HL-60 (cell line): ENCODE data around the gene NTN1.

Experiments
- DNase-seq, 2 experiments: peaks; one replicate each; pipeline ENCODE4 v3.0.0-alpha.2; 2010 to 2020; ENCODE audit warnings: low read depth in 1 of 2, low spot score in 1 of 2
- H3K27ac ChIP-seq: fragments of 250-450 bp; sonication (Bioruptor Pico); replicated peaks from 2 replicates; pipeline ENCODE4 v1.5.1; 2020; ENCODE audit warnings: mild to moderate bottlenecking, moderate library complexity
- H3K27me3 ChIP-seq: fragments of 250-450 bp; sonication (Bioruptor Pico); 2 replicates; pipeline ENCODE4 v1.5.1; 2021; ENCODE audit warnings: mild to moderate bottlenecking, moderate library complexity; ENCODE audit not compliant: insufficient read depth, poor library complexity, severe bottlenecking
- H3K4me3 ChIP-seq: replicated peaks from 2 replicates; pipeline ENCODE4 v1.5.1; 2011; ENCODE audit warnings: mild to moderate bottlenecking, control low read depth, low read length; ENCODE audit not compliant: insufficient read depth
- CTCF ChIP-seq: IDR thresholded peaks from one replicate; pipeline ENCODE4 v1.5.1; 2011; ENCODE audit warnings: low read length, control low read depth, inconsistent platforms; ENCODE audit not compliant: insufficient read depth
- GABPA ChIP-seq: IDR thresholded peaks from 2 replicates; pipeline ENCODE4 v1.6.1; 2012; ENCODE audit warnings: low read depth
- POLR2AphosphoS5 ChIP-seq: IDR thresholded peaks from 2 replicates; pipeline ENCODE4 v1.6.1; 2012; ENCODE audit warnings: low read depth
- SPI1 ChIP-seq: IDR thresholded peaks from 2 replicates; pipeline ENCODE4 v1.6.1; 2012; ENCODE audit warnings: low read depth, mild to moderate bottlenecking, borderline replicate concordance
- TF ChIP-seq, protein P1 (sequence below): IDR thresholded peaks from 2 replicates; pipeline ENCODE4 v1.6.1; 2012; ENCODE audit warnings: low read depth; ENCODE audit not compliant: insufficient replicate concordance

NTN1 gene

GRCh38 chr17:9247401-9247938 lies 226.2 kb downstream of the NTN1 start:
- DNase-seq: no peak
- Histone ChIP-seq H3K27me3 (no peaks in the 10 kb centered on the region), H3K27ac (no peak overlapping the region), H3K4me3 (no peak overlapping the region)
- TF ChIP-seq, protein P1, sequence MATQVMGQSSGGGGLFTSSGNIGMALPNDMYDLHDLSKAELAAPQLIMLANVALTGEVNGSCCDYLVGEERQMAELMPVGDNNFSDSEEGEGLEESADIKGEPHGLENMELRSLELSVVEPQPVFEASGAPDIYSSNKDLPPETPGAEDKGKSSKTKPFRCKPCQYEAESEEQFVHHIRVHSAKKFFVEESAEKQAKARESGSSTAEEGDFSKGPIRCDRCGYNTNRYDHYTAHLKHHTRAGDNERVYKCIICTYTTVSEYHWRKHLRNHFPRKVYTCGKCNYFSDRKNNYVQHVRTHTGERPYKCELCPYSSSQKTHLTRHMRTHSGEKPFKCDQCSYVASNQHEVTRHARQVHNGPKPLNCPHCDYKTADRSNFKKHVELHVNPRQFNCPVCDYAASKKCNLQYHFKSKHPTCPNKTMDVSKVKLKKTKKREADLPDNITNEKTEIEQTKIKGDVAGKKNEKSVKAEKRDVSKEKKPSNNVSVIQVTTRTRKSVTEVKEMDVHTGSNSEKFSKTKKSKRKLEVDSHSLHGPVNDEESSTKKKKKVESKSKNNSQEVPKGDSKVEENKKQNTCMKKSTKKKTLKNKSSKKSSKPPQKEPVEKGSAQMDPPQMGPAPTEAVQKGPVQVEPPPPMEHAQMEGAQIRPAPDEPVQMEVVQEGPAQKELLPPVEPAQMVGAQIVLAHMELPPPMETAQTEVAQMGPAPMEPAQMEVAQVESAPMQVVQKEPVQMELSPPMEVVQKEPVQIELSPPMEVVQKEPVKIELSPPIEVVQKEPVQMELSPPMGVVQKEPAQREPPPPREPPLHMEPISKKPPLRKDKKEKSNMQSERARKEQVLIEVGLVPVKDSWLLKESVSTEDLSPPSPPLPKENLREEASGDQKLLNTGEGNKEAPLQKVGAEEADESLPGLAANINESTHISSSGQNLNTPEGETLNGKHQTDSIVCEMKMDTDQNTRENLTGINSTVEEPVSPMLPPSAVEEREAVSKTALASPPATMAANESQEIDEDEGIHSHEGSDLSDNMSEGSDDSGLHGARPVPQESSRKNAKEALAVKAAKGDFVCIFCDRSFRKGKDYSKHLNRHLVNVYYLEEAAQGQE: no peak
- TF ChIP-seq GABPA (no peak), SPI1 (no peak), CTCF (no peak), POLR2AphosphoS5 (no peak)

- H3K4me3 ChIP-seq: no peak overlapping the region
- no peak overlapping the region for H3K27ac ChIP-seq
- TF ChIP-seq POLR2AphosphoS5: no peak
- TF ChIP-seq, protein P1: no peak
- no peak for TF ChIP-seq GABPA
- no peak for TF ChIP-seq CTCF
- no peak for DNase-seq
- no peaks in the 10 kb centered on the region for H3K27me3 ChIP-seq
Observed at GRCh38 chr17:9249245-9249953, 228.1 kb downstream of the NTN1 start.

GRCh38 chr17:9251273-9251672 lies 230.0 kb downstream of the NTN1 start:
- H3K27ac ChIP-seq: no peak overlapping the region
- no peak overlapping the region for H3K4me3 ChIP-seq
- TF ChIP-seq POLR2AphosphoS5: no peak
- no peak for TF ChIP-seq SPI1
- TF ChIP-seq CTCF: no peak
- TF ChIP-seq GABPA: no peak
- TF ChIP-seq, protein P1: no peak
- DNase-seq: no peak
- no peaks in the 10 kb centered on the region for H3K27me3 ChIP-seq
